Urothelium cell line (cell line): Measurements from ENCODE around the gene EIPR1.
"Not testable (repeated sequence)": the region's sequence is repeated elsewhere in the genome, so short reads cannot be mapped to it uniquely, and the experiment has no call there.

ENCODE experiments used
- DNase-seq: peaks from one replicate; pipeline ENCODE4 v3.0.0; 2011; ENCODE audit warnings: low spot score, mixed read lengths
- FAIRE-seq: peaks from 2 replicates; lab custom pipeline; 2011; peaks lifted over from hg19 to GRCh38; lab: Jason Lieb, UNC

The EIPR1 gene

DNA sequence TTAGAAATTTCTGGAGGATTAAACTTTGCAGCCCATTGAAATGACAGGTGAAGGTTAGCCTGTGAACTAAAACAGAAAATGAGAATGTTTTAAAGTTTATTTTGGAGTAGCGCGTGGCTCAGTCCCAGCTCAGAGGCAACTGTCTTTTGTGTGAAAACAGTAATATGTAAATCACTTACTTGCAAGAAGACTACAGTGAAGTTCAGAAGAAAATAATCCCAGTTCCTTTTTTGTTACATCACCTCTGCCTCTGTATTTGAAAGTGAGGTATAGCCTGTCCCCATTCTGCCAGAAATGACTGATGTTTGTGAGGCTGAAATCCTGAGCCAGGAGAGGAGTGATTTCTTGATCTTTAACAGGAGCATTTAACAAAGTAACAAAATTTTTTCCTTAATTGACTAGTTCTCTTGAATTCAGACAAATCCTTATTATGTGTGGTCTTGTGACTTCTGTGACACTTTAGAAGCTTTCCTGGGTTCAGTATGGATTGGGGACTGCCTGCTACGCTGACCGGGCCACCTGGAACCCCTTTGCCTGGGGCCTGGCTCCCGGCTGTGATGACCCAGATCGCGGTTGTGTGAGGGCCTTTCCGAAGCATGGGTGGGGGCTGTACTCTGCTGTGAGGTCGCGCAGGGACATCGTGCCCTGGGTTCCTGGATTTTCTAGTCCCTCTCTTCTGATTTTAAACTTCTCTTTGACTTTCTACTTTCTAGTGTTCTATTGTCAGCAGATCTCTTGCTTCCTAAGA is 26.1 kb upstream of the EIPR1 start:
- DNase-seq (no peak), FAIRE-seq (no peak)

DNA sequence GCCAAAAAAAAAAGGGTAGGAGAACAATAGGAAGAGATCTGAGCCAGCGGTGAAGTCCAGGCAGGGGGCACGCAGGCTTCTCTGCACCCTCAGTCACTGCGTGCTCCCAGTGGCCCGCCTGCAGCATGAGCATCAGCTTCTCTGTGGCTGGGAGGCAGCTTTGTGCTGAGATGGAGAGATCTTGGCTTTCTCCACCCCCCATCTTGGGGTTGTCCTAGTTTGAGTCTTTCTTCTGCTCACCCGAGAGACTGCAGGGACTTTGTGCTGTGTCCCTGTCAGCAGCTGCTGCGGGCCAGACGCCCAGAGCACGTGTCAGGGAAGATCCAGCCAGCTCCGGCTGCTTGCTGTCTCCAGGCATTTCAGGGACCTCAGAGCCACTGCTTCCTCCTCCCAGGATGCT is 22.2 kb upstream of the EIPR1 start:
- DNase-seq (no peak), FAIRE-seq (no peak)

DNA sequence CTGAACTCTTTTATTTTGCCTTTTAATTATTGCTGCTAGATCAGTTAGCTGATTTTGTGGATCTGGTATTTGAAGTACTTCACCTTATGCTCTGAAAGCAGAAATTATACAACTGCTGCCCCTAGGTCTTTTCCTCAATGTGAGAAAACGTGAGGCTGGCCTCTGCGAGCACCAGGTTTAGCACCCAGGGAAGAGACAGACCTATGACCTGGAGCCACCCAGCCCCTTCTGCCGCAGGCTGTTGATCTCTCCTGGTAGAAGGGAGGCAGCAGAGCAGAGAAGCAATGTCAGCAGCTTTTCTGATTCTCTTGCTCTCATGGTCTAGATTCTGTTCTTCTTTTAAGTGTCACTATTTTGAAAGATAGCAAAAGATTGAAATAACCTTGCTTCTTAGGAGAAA is 21.8 kb upstream of the EIPR1 start:
- FAIRE-seq (no peak), DNase-seq (no peak)

DNA sequence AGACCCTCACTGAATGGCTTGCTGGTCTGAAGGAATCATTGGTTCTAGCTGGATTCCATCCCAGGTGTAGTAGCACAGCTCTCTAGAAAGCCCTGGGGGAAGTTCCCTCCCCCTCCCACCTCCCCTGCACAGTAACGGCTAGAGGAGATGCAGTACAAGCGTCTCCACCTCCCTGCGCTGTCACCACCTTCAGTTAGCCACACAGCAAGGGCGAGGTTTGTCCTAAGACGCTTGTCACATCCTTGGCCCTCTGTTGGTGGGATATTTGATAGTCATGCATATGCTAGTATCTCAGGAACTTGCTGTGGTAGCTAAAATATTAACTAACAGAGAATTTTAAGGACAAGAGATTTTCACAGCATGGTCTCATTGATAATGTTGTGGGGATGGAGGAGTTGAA is 21.2 kb upstream of the EIPR1 start:
- DNase-seq = no peak
- FAIRE-seq = no peak

DNA sequence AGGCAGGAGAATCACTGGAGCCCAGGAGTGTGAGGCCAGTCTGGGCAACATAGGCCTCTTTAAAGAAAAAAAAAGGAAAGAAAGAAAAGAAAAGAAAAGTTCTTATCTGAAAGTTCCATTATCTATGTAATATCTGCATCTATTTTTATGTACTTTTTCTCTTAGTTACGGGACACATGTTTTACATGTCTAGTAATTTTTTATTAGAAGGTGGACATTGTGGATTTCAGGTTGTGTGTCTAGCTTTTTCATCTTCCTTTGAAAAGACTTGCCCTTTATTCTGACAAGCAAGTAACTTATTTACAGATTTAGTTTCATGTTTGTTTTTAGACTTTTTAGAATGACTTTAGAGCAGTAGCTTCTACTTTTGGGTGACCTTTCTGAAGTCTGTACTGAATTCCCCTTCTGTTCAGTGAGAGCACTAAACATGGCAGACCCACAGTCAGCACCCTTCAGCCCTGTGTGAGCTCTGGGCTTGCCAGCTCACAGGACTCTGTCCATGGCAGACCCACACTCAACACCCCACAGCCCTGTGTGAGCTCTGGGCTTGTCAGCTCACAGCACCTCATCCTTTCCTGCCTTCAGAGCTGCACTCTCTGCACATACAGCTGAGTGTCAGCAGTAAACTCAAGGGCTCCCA is 19.4 kb upstream of the EIPR1 start:
- FAIRE-seq = no peak
- no peak for DNase-seq

DNA sequence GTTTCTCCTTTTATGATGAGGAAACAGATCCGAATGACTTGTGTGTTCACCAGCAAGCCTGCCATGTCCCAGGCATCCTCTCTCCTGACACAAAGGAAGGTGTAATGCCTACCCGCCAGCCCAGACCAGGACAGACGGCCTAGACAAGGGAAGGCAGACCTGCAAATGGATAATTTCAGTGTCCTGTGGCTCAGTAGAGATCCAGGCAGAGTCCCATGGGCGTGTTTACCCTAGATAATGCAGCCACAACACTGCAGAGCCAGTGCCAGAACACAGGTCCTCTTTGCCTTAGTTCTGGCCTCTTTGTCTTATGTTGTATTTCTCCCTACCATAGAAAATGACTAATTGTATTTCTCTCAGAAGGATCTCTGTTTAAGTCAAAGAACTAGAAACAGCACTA is 14.6 kb upstream of the EIPR1 start:
- FAIRE-seq = no peak
- no peak for DNase-seq

DNA sequence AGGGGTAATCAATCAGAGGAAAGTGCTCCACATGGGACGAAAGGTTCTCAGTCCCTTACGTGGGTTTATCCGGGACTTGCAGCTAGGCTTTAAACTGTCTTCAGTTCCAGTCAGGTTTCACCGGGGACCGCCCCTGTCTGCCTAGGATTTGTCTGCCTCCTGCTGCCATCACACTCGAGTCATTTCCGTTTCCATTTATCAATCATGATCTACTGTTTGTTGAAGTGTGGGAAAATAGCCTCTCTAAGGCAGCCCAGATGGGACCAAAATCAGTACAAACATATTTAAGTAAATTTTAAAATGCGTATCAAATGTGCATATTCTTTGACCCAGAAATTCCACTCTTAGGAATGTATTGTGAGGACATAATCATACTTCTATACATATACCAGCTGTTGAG is 12.4 kb upstream of the EIPR1 start:
- FAIRE-seq (no peak), DNase-seq (no peak)

DNA sequence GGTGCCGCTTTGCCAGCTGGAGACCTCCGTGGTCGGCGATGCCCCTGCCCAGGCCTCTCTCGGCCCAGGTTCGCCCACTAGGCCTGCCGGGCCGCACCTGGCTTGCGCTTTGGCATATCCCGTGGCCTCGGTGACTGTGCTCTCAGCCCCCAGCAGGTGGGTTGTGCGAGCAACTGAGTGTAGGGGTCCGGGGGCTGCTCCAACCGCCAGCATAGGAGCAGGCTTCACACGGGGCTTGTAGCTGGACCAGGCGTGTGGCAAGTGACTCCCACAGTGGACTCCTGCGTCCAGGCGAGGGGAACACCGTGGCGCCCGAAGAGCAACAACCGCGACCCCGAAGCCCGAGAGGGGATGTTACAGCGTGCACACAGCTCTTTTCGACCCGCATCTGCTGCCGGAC is 11.6 kb upstream of the EIPR1 start:
- DNase-seq (no peak), FAIRE-seq (no peak)

DNA sequence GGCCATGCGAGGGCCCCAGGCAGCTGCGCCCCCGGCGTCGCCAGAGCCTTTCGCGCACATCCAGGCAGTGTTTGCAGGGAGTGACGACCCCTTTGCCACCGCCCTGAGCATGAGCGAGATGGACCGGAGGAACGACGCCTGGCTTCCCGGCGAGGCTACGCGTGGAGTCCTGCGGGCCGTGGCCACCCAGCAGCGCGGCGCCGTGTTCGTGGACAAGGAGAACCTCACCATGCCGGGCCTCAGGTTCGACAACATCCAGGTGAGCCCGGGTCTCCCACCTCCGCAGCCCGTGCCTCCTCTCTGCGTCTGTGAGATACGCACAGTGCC is 10.8 kb upstream of the EIPR1 start:
- FAIRE-seq (no peak), DNase-seq (no peak)

DNA sequence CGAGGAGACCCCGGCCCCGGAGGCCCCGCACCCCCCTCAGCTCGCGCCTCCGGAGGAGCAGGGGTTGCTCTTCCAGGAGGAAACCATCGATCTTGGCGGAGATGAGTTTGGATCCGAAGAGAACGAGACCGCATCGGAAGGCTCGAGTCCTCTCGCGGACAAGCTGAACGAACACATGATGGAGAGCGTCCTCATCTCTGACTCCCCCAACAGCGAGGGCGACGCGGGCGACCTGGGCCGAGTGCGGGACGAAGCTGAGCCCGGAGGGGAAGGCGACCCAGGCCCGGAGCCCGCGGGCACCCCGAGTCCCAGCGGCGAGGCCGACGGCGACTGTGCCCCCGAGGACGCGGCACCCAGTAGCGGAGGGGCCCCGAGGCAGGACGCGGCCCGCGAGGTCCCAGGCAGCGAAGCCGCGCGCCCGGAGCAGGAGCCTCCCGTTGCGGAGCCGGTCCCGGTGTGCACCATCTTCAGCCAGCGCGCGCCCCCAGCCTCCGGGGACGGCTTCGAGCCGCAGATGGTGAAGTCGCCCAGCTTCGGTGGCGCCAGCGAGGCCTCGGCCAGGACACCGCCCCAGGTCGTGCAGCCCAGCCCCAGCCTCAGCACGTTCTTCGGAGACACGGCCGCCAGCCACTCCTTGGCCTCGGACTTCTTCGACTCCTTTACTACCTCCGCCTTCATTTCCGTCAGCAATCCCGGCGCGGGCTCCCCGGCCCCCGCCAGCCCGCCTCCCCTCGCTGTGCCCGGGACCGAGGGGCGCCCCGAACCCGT is 10.2 kb upstream of the EIPR1 start:
- DNase-seq (no peak), FAIRE-seq (no peak)

DNA sequence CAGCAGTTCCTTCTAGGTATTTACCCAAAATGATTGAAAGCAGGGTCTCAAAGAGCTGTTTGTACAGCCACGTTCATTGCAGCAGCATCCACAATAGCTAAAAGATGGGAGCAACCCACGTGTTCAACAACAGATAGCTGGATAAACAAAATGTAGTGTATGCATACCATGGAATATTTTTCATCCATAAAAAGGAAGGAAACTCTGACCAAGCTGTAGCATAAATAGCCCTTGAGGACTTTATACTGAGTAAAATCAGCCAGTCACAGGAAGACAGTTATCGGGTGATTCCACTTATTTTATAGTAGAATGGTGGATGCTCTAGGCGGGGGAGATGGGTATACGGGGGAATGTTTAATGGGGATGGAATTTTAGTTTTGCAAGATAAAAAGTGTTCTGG is 9.4 kb upstream of the EIPR1 start:
- DNase-seq = no peak
- no peak for FAIRE-seq

DNA sequence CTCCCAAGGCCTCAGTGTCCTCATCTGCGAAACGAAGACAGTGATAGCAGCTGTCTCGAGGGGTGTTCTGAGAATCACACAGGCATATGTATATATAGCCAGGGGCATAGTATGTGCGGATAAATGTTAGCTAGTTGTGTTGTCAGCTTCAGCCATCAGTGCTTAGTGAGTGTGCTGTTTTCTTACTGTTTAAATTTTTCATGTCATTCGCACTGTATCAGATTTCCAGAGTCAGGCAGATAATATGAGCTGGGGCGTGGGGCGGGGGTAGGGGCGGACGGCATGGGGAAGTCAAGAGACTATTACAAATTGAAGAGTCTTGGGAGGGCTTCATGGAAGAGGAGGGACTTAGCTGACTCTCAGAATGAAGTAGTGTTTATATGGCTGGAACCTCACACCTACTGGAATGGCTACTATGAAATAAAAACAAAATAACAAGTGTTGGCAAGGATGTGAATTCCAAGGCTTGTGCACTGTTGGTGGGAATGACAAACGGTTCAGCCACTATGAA is 8.9 kb upstream of the EIPR1 start:
- FAIRE-seq = no peak
- DNase-seq = no peak

DNA sequence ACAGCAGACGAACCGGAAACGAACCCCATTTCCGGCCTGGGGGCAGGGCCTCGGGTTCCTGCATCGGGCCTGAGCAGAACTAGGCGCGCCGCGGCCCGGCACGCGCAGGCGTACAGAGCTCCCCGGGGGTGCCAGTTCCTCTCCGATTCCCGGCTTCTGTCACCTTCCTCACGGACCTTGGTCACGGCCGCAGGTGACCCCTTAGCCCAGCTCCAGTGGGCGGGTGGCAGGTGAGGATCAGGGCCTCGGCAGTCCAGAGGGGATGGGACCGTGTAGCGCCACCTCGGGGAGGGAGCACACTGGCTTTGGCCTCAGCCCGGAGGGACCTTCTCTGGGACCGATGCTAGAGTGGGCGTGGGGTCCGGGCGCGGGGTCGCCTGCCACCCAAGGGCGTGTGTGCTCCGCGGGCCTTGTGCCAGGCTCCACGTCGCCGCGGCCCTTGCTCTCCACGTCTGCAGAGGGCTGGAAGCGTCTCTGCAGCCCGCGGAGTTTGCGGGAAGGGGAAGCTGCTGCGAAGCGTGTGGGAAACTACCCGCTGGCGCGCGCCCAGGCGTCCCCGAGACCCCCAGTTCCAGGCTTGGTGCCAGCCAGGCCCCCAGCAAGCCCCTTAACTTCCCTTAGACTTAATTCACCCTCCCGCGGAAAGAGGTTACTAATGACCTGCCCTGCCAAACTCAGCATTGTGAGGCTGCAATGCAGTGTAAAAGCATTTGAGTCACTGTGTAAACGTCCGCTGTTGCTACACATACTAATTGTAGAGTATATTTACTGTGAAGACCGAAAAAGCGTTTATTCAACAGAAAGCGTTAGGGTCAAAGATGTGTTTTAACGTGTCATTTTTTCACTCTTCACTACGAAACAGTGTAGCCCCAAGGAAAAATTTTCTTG is 2.3 kb upstream of the EIPR1 start, which contains the start of gene TRAPPC12:
TRAPPC12 (plus strand) TSS at position 48 of the 888 bp plus-strand sequence. CDS start 7,930 bp downstream, outside the sequence.
- peak; percentile 85 for DNase-seq

DNA sequence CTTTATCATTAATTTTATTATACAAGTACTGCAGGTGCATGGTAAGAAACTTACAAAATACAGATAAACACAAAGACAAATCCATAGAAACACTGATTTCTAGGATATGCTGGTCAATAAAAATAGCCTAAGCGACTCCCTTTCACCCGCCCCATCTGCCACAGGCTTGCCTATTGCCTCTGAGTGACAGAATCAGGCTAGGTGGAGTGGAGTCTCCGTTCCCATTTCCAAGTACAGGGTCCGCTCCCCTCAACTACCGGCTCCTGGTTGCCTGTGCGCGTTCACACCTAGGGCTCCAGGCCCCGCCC is 1.7 kb upstream of the EIPR1 start:
- no peak for FAIRE-seq
- DNase-seq = no peak

More for the DNA sequence above, 2.3 kb upstream of the EIPR1 start, which contains the start of gene TRAPPC12:
- FAIRE-seq = no peak

DNA sequence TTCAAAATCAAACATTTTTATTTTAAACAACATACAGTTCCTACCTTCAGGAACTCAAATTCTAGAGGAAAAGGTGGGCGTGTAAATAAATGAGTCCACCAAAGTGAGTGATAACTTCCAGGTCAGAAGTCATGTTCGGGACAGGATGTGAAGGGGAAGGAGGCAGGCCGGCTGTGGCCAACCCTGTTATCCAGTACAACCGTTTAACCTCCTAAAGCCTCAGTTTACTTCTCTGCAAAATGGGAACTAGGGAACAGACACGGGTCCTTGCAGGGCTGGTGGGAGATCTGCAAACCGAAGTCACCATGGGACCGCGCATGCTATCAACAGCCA is 373 bp downstream of the EIPR1 start:
- DNase-seq (peak; percentile 42), FAIRE-seq (no peak)

DNA sequence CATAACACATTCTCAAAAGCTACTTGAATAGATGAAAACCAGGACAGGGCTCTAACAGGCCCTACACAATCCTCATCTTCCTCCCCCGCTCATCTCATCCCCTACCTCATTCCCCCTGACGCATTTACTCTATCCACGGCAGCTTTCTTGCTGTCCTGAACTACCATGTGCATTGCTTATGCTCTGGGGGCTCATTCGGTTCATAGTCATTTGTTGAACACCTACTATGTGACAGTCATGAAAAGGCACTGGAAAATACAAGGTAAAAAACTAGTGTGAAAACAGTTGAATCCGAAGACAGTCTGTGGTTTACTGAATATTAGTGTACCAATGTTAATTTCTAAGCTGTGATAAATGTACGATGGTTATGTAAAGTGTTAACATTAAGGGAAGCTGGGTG is 797 bp downstream of the EIPR1 start:
- no peak for DNase-seq
- no peak for FAIRE-seq

DNA sequence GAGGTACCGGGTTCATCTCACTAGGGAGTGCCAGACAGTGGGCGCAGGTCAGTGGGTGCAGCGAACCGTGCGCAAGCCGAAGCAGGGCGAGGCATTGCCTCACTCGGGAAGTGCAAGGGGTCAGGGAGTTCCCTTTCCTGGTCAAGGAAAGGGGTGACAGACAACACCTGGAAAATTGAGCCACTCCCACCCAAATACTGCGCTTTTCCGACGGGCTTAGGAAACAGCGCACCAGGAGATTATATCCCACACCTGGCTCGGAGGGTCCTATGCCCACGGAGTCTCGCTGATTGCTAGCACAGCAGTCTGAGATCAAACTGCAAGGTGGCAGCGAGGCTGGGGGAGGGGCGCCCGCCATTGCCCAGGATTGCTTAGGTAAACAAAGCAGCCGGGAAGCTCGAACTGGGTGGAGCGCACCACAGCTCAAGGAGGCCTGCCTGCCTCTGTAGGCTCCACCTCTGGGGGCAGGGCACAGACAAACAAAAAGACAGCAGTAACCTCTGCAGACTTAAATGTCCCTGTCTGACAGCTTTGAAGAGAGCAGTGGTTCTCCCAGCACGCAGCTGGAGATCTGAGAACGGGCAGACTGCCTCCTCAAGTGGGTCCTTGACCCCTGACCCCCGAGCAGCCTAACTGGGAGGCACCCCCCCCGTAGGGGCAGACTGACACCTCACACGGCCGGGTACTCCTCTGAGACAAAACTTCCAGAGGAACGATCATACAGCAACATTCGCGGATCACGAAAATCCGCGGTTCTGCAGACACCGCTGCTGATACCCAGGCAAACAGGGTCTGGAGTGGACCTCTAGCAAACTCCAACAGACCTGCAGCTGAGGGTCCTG is 8.1 kb downstream of the EIPR1 start:
- not testable (repeated sequence) for DNase-seq, FAIRE-seq

DNA sequence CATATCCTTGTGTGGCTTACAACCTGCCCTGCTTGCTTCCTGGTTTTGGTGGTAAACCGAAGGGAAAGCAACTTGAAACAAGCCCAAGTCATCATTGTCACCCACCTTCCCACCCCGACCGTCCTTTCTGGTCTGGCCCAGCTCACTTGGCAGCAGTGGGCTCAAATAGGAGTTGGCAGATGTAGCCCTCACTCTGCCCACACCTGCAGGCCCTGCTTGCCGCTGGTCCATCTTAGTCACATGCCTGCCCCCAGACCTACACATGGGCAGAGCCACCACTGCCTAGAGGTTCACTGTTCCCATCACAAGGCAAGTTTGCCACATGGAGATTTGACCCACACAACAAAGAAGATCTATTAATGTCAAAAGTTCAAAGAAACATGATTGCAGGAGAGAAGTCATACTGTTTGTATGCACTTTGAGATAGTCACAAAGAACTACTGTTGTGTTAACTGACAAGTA is 9.3 kb downstream of the EIPR1 start:
- DNase-seq (no peak), FAIRE-seq (no peak)

DNA sequence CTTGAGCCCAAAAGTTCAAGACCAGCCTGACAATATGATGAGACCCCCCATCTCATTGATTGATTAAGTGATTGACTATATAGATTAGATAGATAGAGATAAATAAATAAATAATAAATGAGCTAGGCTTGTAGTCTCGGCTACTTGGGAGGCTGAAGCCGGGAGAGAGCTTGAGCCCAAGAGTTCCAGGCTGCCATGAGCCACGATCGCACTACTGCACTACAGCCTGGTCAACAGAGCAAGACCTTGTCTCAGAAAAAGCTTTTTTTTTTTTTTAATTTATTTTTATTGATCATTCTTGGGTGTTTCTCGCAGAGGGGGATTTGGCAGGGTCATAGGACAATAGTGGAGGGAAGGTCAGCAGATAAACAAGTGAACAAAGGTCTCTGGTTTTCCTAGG is 12.4 kb downstream of the EIPR1 start:
- no peak for DNase-seq
- FAIRE-seq = no peak
